22Rv1 (cell line): ENCODE data around the gene CMTM4.

ENCODE experiments used
- H3K27ac ChIP-seq: fragments of 450-650 bp; 2 replicates; pipeline ENCODE4 v1.5.1; 2017
- ZFX ChIP-seq: fragments of 450-650 bp; IDR thresholded peaks from 2 replicates; pipeline ENCODE4 v1.6.1; 2017; ENCODE audit warnings: antibody characterized with exemption, borderline replicate concordance
- TF ChIP-seq, protein P1 (sequence below): fragments of 450-650 bp; IDR thresholded peaks from 2 replicates; pipeline ENCODE4 v1.5.1; 2017; ENCODE audit warnings: mild to moderate bottlenecking

The CMTM4 gene

DNA sequence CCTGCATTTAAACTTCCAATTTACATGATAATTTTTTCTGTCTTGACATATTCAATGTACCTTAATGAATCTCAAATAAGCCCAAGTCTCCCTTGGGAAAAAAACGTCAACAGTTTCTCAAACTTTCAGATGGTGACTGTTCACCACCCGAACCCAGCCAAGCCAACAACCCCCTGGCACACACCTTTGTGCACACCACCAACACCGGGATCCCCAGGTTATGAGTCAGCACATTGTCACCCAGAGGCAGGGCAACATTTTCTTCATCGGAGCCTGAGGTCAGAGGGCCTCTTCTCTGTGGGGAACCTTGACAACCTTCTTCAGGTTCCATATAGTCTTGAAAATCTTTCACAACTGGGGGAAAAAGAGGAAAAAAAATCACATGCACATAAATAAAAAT, 39.3 kb upstream of the CMTM4 start:
- no peak overlapping the region for H3K27ac ChIP-seq
- TF ChIP-seq, protein P1, sequence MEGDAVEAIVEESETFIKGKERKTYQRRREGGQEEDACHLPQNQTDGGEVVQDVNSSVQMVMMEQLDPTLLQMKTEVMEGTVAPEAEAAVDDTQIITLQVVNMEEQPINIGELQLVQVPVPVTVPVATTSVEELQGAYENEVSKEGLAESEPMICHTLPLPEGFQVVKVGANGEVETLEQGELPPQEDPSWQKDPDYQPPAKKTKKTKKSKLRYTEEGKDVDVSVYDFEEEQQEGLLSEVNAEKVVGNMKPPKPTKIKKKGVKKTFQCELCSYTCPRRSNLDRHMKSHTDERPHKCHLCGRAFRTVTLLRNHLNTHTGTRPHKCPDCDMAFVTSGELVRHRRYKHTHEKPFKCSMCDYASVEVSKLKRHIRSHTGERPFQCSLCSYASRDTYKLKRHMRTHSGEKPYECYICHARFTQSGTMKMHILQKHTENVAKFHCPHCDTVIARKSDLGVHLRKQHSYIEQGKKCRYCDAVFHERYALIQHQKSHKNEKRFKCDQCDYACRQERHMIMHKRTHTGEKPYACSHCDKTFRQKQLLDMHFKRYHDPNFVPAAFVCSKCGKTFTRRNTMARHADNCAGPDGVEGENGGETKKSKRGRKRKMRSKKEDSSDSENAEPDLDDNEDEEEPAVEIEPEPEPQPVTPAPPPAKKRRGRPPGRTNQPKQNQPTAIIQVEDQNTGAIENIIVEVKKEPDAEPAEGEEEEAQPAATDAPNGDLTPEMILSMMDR = no peak
- TF ChIP-seq ZFX = no peak

DNA sequence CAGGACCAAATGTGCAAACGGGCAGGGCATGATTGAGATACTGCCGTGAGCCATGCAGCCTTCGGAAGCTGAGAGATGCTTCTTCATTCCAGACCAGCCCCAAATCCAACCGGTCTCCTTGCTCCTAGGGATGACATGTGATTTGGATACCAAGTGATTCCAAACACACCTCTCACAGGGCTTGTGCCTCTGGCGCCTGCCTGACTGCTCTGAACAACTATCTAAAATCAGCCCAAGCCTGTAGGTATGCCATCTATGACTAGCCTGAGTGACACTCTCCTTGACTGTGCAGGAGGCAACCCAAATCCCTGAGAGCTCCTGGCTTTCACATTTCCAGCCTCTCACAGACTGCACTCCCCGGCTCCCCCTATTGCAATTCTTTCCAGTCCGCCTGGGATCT, 34.6 kb upstream of the CMTM4 start:
- TF ChIP-seq ZFX = no peak
- TF ChIP-seq, protein P1 = no peak
- no peak overlapping the region for H3K27ac ChIP-seq

DNA sequence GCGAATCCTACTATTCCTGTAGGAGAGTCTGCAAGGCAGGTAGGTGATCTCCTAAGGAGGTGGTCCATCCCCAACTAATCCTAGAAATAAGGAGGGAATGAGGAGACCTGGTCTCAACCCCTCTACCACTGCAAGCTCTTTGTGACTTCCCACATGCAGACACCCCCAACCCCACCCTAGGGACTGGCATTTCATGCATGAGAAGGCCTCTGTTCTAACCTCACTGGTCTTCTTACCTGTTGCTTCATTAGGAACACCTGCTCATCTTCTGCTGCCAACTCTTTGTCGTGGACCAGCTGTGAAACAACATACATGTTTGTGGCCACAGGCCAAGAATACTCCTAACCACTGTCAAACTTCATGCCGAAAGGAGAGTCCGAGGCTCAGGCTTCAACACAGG, 32.3 kb upstream of the CMTM4 start:
- H3K27ac ChIP-seq = no peak overlapping the region

DNA sequence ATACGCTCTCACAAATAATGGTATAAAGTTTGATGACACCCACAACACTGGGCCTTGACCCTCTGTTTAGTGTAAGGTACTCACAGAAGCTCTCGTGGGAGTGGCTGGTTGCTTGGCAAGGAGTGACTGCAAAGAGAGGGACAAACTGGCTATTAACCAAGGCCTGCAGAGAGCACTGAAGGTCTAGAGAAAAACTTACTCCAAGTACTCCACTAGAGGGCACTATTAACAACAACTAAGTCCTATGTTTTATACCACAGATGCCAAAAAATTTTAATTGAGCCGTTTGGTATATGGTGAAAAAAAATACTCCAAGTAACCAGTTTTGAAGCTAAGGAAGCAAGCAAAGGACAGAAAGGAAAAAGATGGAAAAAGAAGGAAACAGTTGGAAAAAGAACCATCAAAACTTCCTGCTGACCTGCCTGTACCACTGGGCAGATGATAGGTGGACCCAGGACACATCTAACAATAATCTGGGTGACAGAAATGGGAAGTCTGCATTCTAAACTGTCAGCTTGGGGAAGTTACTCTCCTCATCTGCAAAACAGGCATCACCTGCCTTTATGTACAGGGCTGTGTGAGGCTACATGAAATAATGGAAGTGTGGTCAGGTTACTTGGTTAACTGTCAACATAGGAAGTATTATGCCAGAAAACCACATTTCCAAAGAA, 31.7 kb upstream of the CMTM4 start:
- no peak for TF ChIP-seq ZFX
- TF ChIP-seq, protein P1 = peak; percentile 81
- H3K27ac ChIP-seq = 0 out of 2 replicates have a peak overlapping the region, but pooled peaks have one; percentile 10

More for the DNA sequence above, 32.3 kb upstream of the CMTM4 start:
- TF ChIP-seq, protein P1 = no peak
- TF ChIP-seq ZFX = no peak

DNA sequence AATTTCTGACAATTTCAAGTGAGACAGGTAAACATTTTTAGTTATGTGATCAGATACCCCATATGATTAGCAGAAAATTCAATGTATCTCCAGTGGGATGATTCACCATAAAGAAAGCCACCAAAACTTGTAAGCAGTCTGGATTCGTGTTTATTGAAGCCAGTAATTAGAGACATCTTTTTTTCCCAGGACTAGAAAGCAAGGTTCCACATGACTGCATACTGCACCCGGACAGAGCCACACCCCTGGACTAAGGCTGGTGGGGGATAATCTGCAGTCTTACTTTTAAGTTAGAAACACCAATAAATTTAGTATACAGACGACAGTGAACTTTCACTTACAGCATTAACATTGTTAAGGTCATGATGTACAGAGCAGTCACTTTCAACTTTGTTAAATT, 24.2 kb upstream of the CMTM4 start:
- no peak overlapping the region for H3K27ac ChIP-seq
- TF ChIP-seq, protein P1 = no peak
- TF ChIP-seq ZFX = no peak

DNA sequence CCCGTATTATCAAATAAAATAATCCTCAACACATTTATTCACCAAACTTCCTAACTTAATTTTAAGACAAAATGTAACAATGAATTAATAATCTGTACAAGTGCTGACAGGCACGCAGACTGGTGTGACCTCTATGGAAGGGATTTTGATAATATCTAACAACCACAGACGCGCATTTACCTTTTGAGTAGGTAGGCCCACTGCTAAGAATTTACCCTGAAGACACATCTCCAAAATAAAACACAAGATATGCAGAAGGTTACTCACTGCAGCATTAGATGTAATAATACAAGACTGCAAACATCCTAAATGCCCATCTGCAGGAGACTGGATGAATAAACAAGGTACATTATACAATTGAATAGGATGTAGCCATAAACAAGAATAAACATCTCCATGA, 22.7 kb upstream of the CMTM4 start:
- no peak overlapping the region for H3K27ac ChIP-seq
- no peak for TF ChIP-seq ZFX
- TF ChIP-seq, protein P1 = no peak

DNA sequence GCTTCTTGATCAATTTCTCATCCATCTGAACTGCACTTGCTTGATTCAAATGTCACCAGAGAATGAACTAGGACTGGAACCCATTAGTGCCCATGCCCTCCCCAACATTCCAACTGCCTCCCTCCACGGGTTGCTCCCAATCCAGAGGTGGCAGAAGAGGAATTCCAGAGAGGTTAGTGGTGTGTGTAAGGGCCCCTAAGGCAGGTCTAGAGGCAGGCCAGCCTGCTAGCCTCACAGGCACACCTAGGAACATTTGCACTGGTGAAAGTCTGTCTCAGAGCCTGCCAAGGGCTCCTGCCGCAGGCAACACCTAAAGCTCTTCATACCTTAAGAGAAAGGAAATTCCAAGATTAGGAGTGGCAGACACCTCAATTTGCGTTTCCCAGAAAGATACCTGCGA, 21.2 kb upstream of the CMTM4 start:
- TF ChIP-seq, protein P1 = no peak
- no peak for TF ChIP-seq ZFX
- no peak overlapping the region for H3K27ac ChIP-seq
